Mesendoderm (in vitro differentiated cells): ENCODE data around the gene SDC1.

Source experiments
- DNase-seq: peaks from one replicate; pipeline ENCODE4 v3.0.0; 2013
- H2AK5ac ChIP-seq: 2 replicates; pipeline ENCODE4 v1.6.1; 2013; ENCODE audit warnings: low read length, inconsistent platforms
- H2BK120ac ChIP-seq: 2 replicates; pipeline ENCODE4 v1.6.1; 2013; ENCODE audit warnings: low read depth, mild to moderate bottlenecking, low read length, moderate library complexity, mixed read lengths
- H2BK15ac ChIP-seq: replicated peaks from 2 replicates; pipeline ENCODE4 v1.6.1; 2013; ENCODE audit warnings: low read depth, mild to moderate bottlenecking, moderate library complexity
- H2BK5ac ChIP-seq: 2 replicates; pipeline ENCODE4 v1.6.1; 2013; ENCODE audit warnings: low read length, inconsistent platforms
- H3K18ac ChIP-seq: 2 replicates; pipeline ENCODE4 v1.6.1; 2013; ENCODE audit warnings: mild to moderate bottlenecking, low read length, mixed read lengths
- H3K23ac ChIP-seq: one replicate; pipeline ENCODE4 v1.6.1; 2013; ENCODE audit warnings: low read length
- H3K27ac ChIP-seq: 2 replicates; pipeline ENCODE4 v1.5.1; 2013; ENCODE audit warnings: low read depth, mild to moderate bottlenecking, inconsistent platforms, low read length, moderate library complexity
- H3K27me3 ChIP-seq: 2 replicates; pipeline ENCODE4 v1.6.1; 2013; ENCODE audit warnings: low read length, control low read depth, mild to moderate bottlenecking, inconsistent platforms; ENCODE audit not compliant: insufficient read depth, poor library complexity
- H3K36me3 ChIP-seq: 2 replicates; pipeline ENCODE4 v1.6.1; 2013; ENCODE audit warnings: low read length, inconsistent platforms; ENCODE audit not compliant: control insufficient read depth, insufficient read depth
- H3K4ac ChIP-seq: one replicate; pipeline ENCODE4 v1.6.1; 2013; ENCODE audit warnings: low read depth, mild to moderate bottlenecking, low read length, moderate library complexity
- H3K4me1 ChIP-seq: 2 replicates; pipeline ENCODE4 v1.6.1; 2013; ENCODE audit warnings: low read depth, low read length, inconsistent platforms; ENCODE audit not compliant: control insufficient read depth
- H3K4me2 ChIP-seq: 2 replicates; pipeline ENCODE4 v1.6.1; 2013; ENCODE audit warnings: low read length
- H3K4me3 ChIP-seq: 2 replicates; pipeline ENCODE4 v1.5.1; 2013; ENCODE audit warnings: mild to moderate bottlenecking, low read length
- H3K56ac ChIP-seq: one replicate; pipeline ENCODE4 v1.6.1; 2013; ENCODE audit warnings: low read length
- H3K79me1 ChIP-seq: 2 replicates; pipeline ENCODE4 v1.6.1; 2013; ENCODE audit warnings: low read length, inconsistent platforms
- H3K79me2 ChIP-seq: 2 replicates; pipeline ENCODE4 v1.6.1; 2013; ENCODE audit warnings: mild to moderate bottlenecking, low read length; ENCODE audit not compliant: control insufficient read depth, insufficient read depth
- H3K9ac ChIP-seq: 2 replicates; pipeline ENCODE4 v1.6.1; 2013; ENCODE audit warnings: low read length, inconsistent platforms
- H4K5ac ChIP-seq: one replicate; pipeline ENCODE4 v1.6.1; 2013; ENCODE audit warnings: low read length
- H4K8ac ChIP-seq: one replicate; pipeline ENCODE4 v1.6.1; 2013; ENCODE audit warnings: low read depth, mild to moderate bottlenecking, control low read depth, low read length, moderate library complexity
- WGBS: extraction: QIAGEN DNeasy Blood & Tissue Kit; methylation state at CpG from one replicate; pipeline ENCODE4 v1.1.7; 2013; ENCODE audit warnings: low lambda C conversion rate, missing lambda C conversion rate; ENCODE audit not compliant: insufficient coverage; ENCODE audit errors: extremely low coverage; 5-methylcytosine and 5-hydroxymethylcytosine counted together

SDC1 gene

DNA sequence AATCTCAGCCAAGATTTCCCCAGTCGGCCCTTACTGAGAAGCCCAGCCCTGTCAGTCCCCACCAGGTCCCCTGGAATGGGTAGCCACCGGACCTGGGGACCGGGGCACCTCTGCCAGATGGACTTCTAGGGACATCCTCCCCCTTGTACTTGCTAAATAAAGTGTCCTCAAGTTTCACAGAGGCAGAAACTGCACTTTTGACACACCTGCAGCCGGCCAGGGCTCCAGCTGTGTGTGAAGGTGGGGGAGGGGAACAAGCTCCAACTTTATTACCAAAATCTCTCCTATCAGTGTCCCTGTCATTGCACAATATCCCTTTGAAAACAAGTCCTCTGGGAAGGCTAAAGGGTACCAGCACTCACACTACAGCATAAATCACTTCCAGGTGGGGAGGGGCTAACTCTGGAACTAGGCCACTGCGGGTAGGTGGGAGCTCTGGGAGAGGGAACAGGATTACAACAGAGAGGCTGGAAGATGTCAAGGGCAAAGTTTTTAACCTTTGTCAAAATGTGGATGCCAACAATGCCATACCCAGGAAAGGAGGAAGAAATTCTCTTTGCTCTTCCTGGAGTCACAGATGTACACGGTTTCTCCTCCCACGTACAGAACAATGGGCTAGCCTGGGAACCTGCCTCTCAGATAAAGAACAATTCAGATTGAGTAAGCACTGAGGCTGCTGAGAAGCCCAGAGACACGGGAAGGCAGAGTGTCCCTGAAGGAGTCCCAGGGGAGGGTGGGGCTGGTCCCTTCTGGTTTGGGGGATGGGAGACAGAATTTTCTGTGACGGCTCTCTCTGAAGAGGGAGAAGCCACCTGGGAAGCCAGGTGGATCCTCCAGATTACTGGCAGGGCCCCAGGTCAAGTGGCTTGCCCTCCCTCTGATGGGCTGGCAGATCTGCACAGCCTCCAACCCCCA is 11.0 kb downstream of the SDC1 start:
- H3K36me3 ChIP-seq: peaks cover 3% of the 10 kb centered on the region
- no peak overlapping the region for H2BK120ac ChIP-seq
- H4K5ac ChIP-seq: no peak overlapping the region
- WGBS: no CpG with 5 or more reads among the region's 9 CpGs
- H3K23ac ChIP-seq: no peak overlapping the region
- no peak overlapping the region for H4K8ac ChIP-seq
- no peak for DNase-seq
- no peak overlapping the region for H3K18ac ChIP-seq
- no peak overlapping the region for H3K27ac ChIP-seq
- H3K9ac ChIP-seq: no peak overlapping the region
- H3K56ac ChIP-seq: peak overlapping the region; percentile 2
- no peak overlapping the region for H3K4me3 ChIP-seq
- H3K79me1 ChIP-seq: peaks cover 38% of the 10 kb centered on the region
- no peak overlapping the region for H2BK5ac ChIP-seq
- peaks cover 25% of the 10 kb centered on the region for H3K79me2 ChIP-seq
- no peak overlapping the region for H2BK15ac ChIP-seq
- H3K4me2 ChIP-seq: no peak overlapping the region
- H3K27me3 ChIP-seq: no peaks in the 10 kb centered on the region
- H3K4me1 ChIP-seq: peaks cover 11% of the 10 kb centered on the region
- no peak overlapping the region for H2AK5ac ChIP-seq
- H3K4ac ChIP-seq: no peak overlapping the region

DNA sequence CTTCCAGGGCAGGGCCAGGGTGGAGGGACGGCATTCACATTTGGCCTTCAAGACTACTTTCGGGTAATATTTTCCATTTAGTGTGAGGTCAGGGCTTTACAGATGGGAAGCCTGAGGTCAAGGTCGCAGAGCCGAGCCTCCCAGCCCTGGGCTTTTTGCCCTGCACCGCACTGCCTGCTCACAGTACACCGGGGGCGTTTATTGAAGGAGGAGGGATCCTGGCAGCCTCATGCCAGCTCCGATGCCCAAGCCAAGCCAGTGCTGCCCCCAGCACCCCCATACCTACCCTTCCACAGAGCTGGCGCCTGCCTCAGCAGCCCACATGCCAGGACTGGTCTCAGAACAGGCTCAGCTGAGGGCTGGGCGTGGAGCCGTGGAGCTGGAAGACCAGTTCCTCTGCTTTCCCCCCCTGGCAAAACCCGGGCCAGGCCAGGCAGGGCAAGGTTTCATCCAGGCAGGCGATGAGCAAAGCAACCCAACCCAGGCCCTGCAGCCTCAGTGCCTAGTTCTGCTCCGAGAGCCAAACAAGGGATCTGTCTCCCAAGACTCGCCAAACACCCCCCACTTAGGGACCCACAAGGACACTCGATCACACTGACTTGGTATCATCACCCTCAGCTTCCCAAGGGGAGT is 11.9 kb downstream of the SDC1 start:
- peaks cover 37% of the 10 kb centered on the region for H3K79me1 ChIP-seq
- H4K8ac ChIP-seq: no peak overlapping the region
- peaks cover 18% of the 10 kb centered on the region for H3K4me1 ChIP-seq
- no peak overlapping the region for H3K4me2 ChIP-seq
- H3K79me2 ChIP-seq: peaks cover 22% of the 10 kb centered on the region
- WGBS: no CpG with 5 or more reads among the region's 16 CpGs
- no peak overlapping the region for H2BK5ac ChIP-seq
- peaks cover 3% of the 10 kb centered on the region for H3K36me3 ChIP-seq
- peak overlapping the region; percentile 89 for H3K23ac ChIP-seq
- H2BK15ac ChIP-seq: no peak overlapping the region
- H3K18ac ChIP-seq: no peak overlapping the region
- H4K5ac ChIP-seq: no peak overlapping the region
- no peaks in the 10 kb centered on the region for H3K27me3 ChIP-seq
- no peak overlapping the region for H2AK5ac ChIP-seq
- DNase-seq: no peak
- H3K4me3 ChIP-seq: no peak overlapping the region
- no peak overlapping the region for H2BK120ac ChIP-seq
- peak overlapping the region; percentile 56 for H3K56ac ChIP-seq
- no peak overlapping the region for H3K27ac ChIP-seq
- peak overlapping the region; percentile 19 for H3K9ac ChIP-seq
- H3K4ac ChIP-seq: no peak overlapping the region

DNA sequence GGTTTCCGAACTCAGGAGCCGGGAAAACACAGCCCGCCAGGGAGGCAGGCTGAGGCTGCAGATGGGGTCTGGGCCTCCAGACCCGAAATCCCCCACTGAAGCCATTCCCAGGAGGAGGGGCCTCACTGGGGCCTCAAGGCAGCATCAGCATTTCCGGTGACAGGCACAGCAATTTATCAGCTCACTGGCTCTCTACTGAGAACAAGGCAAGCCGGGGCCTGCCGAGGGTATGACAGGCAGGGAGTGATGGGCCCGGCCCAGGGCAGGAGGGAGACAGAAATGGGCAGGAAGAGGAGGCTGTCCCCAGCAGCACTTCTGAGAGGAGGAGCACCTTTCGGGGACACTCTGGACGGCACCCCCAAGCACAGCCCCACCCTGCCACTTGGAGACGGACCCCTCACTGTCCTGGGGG is 12.5 kb downstream of the SDC1 start:
- Histone ChIP-seq H3K4me3 (no peak overlapping the region), H3K4me2 (no peak overlapping the region), H3K18ac (no peak overlapping the region), H3K9ac (peak overlapping the region; percentile 19), H4K5ac (no peak overlapping the region), H3K27ac (no peak overlapping the region), H3K36me3 (peaks cover 3% of the 10 kb centered on the region), H3K79me2 (peaks cover 19% of the 10 kb centered on the region), H2BK120ac (no peak overlapping the region), H4K8ac (no peak overlapping the region), H3K4ac (no peak overlapping the region), H3K56ac (peak overlapping the region; percentile 56), H3K27me3 (no peaks in the 10 kb centered on the region), H3K79me1 (peaks cover 35% of the 10 kb centered on the region), H2AK5ac (no peak overlapping the region), H2BK15ac (no peak overlapping the region), H2BK5ac (no peak overlapping the region), H3K23ac (no peak overlapping the region), H3K4me1 (peaks cover 22% of the 10 kb centered on the region)
- no CpG with 5 or more reads among the region's 11 CpGs for WGBS
- peak; percentile 57 for DNase-seq

DNA sequence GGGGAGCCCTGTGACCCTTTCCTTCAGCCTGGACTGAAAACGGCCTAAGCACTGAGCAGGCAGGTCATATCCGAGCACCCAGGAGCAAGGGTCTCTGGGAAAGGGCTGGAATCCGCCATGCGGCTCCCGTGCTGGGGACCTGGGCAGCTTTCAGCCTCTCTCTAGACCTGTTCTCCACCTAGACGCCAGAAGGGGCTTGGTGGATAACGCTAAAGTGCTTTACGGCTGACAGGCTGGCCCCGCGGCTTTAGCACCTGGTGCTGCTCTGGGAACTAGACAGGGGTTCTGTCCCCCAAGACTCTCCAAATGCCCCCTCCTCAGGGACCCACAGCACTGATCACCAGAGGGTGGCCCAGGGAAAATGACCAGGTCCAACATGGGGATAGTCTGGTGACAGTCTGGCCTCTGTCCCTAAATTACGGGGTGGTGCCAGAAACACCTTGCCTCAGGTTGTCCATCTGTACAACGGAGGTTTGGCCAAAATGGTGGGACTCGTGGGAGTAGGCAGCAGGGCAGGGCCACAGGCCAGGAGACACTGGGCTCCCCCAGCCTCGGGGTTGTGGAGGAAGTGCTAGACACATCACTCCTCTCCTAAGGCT is 13.0 kb downstream of the SDC1 start:
- Histone ChIP-seq H3K4me3 (no peak overlapping the region), H2BK15ac (no peak overlapping the region), H4K5ac (no peak overlapping the region), H3K23ac (peak overlapping the region; percentile 66), H3K9ac (peak overlapping the region; percentile 20), H3K4me2 (no peak overlapping the region), H3K79me1 (peaks cover 35% of the 10 kb centered on the region), H3K56ac (peak overlapping the region; percentile 22), H3K4me1 (peaks cover 22% of the 10 kb centered on the region), H3K36me3 (peaks cover 3% of the 10 kb centered on the region), H3K18ac (no peak overlapping the region), H4K8ac (no peak overlapping the region), H3K4ac (no peak overlapping the region), H3K27me3 (no peaks in the 10 kb centered on the region), H3K79me2 (peaks cover 17% of the 10 kb centered on the region), H2AK5ac (no peak overlapping the region), H2BK120ac (no peak overlapping the region), H2BK5ac (peak overlapping the region; percentile 41), H3K27ac (no peak overlapping the region)
- DNase-seq: no peak
- no CpG with 5 or more reads among the region's 14 CpGs for WGBS

DNA sequence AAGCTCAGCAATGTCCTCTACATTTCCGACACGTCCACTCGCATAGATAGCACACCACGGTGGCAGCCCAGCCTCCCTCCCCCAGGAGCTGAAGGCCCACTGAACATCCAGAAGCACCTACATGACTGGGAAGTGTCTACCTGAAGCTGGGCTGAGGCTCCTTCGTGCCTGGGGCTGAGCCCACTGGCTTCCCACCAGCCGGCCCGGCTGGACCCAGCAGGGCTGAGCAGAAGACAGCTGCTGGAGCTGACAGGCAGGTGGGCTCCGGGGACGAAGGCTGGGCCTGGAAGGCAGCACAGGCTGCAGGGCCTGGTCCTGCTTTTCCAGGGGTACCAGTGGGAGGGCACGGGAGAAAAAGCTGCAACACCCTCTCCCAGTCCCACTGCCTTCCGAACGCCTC is 13.5 kb downstream of the SDC1 start:
- Histone ChIP-seq H3K36me3 (peaks cover 3% of the 10 kb centered on the region), H3K18ac (no peak overlapping the region), H3K27ac (no peak overlapping the region), H2AK5ac (no peak overlapping the region), H3K9ac (peak overlapping the region; percentile 20), H3K79me1 (peaks cover 39% of the 10 kb centered on the region), H3K79me2 (peaks cover 17% of the 10 kb centered on the region), H3K4me1 (peaks cover 22% of the 10 kb centered on the region), H2BK5ac (peak overlapping the region; percentile 41), H4K5ac (no peak overlapping the region), H3K4me3 (no peak overlapping the region), H3K4ac (no peak overlapping the region), H3K4me2 (no peak overlapping the region), H2BK120ac (no peak overlapping the region), H3K56ac (peak overlapping the region; percentile 22), H3K23ac (peak overlapping the region; percentile 15), H2BK15ac (no peak overlapping the region), H4K8ac (no peak overlapping the region), H3K27me3 (no peaks in the 10 kb centered on the region)
- DNase-seq: no peak
- WGBS: no CpG with 5 or more reads among the region's 12 CpGs
